ENCODE results near the gene SLC12A2. TPM values are rescaled to one million over a fixed set of nuclear protein-coding genes. Genes with fewer than 3 reads are reported as not detected.

Gene SLC12A2
- total RNA-seq, 4 donors from 2014 or later = 105 to 137 (median 129) TPM

DNA sequence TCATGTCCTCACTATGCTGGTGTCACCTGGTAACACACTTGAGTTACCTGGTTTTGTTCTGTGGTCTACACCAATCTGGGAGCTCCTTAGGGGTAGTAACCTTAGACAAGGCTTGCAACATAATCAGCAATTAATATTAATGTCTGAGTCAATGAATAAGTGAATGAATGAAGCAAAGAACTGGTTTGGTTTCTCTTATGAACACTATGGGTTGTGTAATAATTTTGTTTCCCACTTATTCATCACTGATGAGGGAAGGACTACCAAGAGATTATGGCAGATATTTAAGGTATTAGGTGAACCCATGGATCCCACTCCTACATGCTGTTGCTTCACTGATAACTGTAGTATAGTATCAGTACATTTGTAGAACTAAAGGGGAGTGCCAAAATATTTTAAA, 116.0 kb downstream of the SLC12A2 start:
- no peak overlapping the region for H3K4me3 ChIP-seq
- TF ChIP-seq POLR2A (IDR thresholded peaks at IDR 0.05) (no peak), POLR2AphosphoS5 (IDR thresholded peaks at IDR 0.05) (no peak), EP300 (IDR thresholded peaks at IDR 0.05) (no peak)
- TF ChIP-seq, protein P1, sequence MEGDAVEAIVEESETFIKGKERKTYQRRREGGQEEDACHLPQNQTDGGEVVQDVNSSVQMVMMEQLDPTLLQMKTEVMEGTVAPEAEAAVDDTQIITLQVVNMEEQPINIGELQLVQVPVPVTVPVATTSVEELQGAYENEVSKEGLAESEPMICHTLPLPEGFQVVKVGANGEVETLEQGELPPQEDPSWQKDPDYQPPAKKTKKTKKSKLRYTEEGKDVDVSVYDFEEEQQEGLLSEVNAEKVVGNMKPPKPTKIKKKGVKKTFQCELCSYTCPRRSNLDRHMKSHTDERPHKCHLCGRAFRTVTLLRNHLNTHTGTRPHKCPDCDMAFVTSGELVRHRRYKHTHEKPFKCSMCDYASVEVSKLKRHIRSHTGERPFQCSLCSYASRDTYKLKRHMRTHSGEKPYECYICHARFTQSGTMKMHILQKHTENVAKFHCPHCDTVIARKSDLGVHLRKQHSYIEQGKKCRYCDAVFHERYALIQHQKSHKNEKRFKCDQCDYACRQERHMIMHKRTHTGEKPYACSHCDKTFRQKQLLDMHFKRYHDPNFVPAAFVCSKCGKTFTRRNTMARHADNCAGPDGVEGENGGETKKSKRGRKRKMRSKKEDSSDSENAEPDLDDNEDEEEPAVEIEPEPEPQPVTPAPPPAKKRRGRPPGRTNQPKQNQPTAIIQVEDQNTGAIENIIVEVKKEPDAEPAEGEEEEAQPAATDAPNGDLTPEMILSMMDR (IDR thresholded peaks at IDR 0.05) = no peak
- no peaks in the 10 kb centered on the region for H3K9me3 ChIP-seq
- H3K36me3 ChIP-seq = no peaks in the 10 kb centered on the region
- H3K4me1 ChIP-seq = peaks cover 0 to 35% (median 5%) of the 10 kb centered on the region in 3 donors
- no peak overlapping the region for H3K27ac ChIP-seq
- ATAC-seq = no peak
- no peaks in the 10 kb centered on the region for H3K27me3 ChIP-seq

DNA sequence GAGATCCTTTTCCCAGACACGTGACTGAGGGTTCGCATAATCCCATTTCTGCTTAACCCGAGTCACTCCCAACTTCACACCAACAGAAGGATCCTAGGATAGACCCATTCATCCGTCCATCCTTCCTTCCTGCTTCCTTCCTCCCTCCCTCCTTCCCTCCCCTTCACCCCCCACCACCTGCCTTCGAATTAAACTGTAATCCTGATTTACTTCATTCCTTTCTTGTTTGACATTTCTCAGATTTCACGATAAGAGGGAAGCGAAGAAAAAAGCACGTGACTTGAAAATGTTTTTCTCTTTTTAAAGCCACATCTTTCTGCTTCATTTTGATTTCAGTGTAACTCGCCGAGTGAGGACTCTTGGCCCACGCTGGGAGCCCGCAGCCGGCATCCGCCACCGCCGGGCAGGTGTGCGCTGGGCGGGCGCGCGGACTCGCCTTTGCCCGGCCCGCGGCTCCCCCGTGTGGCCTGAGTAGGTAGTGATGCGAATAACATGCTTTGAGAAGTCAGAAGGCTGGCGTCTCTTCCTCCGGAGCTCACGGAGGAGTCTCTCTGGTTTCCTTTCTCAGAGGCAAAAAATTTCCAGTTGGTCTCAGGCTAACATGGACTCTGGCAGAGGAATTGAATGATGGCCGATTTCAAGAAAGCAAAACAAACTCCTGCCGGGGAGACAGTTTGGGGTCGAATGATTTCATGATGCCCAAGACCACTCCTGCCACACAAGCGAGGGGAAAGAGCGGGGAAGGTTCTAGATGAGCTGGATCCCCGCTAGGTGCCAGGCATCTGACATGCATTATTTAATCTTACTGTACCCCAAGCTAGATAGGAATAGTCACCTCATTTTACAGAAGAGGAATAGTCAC, 117.7 kb downstream of the SLC12A2 start:
- peak; percentile 78 for ATAC-seq
- Histone ChIP-seq H3K4me1 (peaks cover 0 to 35% (median 5%) of the 10 kb centered on the region in 3 donors), H3K36me3 (no peaks in the 10 kb centered on the region), H3K4me3 (peak overlapping the region; percentile 13 to 26), H3K27me3 (no peaks in the 10 kb centered on the region), H3K9me3 (no peaks in the 10 kb centered on the region), H3K27ac (peak overlapping the region in 2 of 4 donors; percentile 6 to 13)
- no peak for TF ChIP-seq EP300 (IDR thresholded peaks at IDR 0.05)
- TF ChIP-seq, protein P1 (IDR thresholded peaks at IDR 0.05) = peak; percentile 88 to 93 (median 91)
- no peak for TF ChIP-seq POLR2AphosphoS5 (IDR thresholded peaks at IDR 0.05)
- no peak for TF ChIP-seq POLR2A (IDR thresholded peaks at IDR 0.05)
- WGBS, 2 donors (ENCODE audit: low coverage in 1 of 2) = 10 to 23% methylated on average over 17 to 28 of the region's 36 CpGs

DNA sequence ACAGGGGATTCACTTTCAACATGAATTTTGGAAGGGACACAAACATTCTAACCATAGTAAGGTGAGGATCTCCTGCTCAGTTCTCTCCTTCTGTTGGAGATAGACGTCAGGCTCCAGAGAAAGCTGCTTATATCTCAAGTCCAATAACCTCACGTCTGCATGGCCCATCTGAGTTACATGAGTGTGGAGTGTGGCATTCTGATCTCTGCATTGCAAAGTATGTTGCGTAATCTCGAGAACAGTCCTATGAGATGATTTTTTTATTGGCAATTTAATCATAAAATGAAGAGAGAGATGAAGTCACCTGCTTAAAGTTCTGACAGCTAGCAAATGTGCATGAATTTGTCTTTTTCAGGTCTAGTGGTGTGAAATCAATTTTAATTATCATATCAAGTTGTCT, 118.8 kb downstream of the SLC12A2 start:
- H3K9me3 ChIP-seq = no peaks in the 10 kb centered on the region
- no peaks in the 10 kb centered on the region for H3K27me3 ChIP-seq
- ATAC-seq = no peak
- H3K4me1 ChIP-seq = peaks cover 0 to 28% (median 5%) of the 10 kb centered on the region in 3 donors
- no peak overlapping the region for H3K27ac ChIP-seq
- WGBS, 2 donors (ENCODE audit: low coverage in 1 of 2) = 62 to 71% methylated on average over 4 of the region's 4 CpGs
- H3K4me3 ChIP-seq = no peak overlapping the region
- H3K36me3 ChIP-seq = no peaks in the 10 kb centered on the region
- TF ChIP-seq, protein P1 (IDR thresholded peaks at IDR 0.05) = no peak
- no peak for TF ChIP-seq EP300 (IDR thresholded peaks at IDR 0.05)
- no peak for TF ChIP-seq POLR2A (IDR thresholded peaks at IDR 0.05)
- no peak for TF ChIP-seq POLR2AphosphoS5 (IDR thresholded peaks at IDR 0.05)

DNA sequence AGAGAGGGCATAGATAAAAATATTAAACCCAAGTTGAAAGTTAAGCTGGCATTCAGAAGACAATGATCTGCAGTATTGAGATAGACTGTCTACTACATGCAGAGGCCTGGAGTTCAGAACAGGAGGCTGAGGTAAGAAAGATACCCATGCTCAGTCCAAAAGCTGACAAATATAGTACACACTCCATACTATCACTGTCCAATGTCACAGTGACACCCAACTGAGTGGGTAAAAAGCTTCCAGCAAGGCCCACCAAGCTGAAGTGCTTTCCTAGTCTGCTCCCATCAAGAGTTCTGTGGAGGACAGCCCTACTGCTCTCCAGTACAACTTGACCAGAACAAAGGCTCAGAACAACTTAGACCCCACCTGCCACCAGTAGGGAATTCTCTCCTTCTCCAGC, 124.9 kb downstream of the SLC12A2 start:
- no peak overlapping the region for H3K27ac ChIP-seq
- no peaks in the 10 kb centered on the region for H3K9me3 ChIP-seq
- ATAC-seq = no peak
- no peak overlapping the region for H3K4me3 ChIP-seq
- H3K4me1 ChIP-seq = peaks cover 0 to 5% (median 0%) of the 10 kb centered on the region in 3 donors
- H3K27me3 ChIP-seq = no peaks in the 10 kb centered on the region
- TF ChIP-seq, protein P1 (IDR thresholded peaks at IDR 0.05) = no peak
- TF ChIP-seq POLR2AphosphoS5 (IDR thresholded peaks at IDR 0.05) (no peak), POLR2A (IDR thresholded peaks at IDR 0.05) (no peak), EP300 (IDR thresholded peaks at IDR 0.05) (no peak)
- H3K36me3 ChIP-seq = no peaks in the 10 kb centered on the region
